ENCODE results near the gene OASL. TPM values are rescaled to one million over a fixed set of nuclear protein-coding genes. Genes with fewer than 3 reads are reported as not detected.
"Not testable (repeated sequence)": the region's sequence is repeated elsewhere in the genome, so short reads cannot be mapped to it uniquely, and the experiment has no call there.

The OASL gene, protein sequence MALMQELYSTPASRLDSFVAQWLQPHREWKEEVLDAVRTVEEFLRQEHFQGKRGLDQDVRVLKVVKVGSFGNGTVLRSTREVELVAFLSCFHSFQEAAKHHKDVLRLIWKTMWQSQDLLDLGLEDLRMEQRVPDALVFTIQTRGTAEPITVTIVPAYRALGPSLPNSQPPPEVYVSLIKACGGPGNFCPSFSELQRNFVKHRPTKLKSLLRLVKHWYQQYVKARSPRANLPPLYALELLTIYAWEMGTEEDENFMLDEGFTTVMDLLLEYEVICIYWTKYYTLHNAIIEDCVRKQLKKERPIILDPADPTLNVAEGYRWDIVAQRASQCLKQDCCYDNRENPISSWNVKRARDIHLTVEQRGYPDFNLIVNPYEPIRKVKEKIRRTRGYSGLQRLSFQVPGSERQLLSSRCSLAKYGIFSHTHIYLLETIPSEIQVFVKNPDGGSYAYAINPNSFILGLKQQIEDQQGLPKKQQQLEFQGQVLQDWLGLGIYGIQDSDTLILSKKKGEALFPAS
- 0.68 and 1.2 TPM in 2 replicates for total RNA-seq
- polyA plus RNA-seq (2012) = 0.19 TPM

DNA sequence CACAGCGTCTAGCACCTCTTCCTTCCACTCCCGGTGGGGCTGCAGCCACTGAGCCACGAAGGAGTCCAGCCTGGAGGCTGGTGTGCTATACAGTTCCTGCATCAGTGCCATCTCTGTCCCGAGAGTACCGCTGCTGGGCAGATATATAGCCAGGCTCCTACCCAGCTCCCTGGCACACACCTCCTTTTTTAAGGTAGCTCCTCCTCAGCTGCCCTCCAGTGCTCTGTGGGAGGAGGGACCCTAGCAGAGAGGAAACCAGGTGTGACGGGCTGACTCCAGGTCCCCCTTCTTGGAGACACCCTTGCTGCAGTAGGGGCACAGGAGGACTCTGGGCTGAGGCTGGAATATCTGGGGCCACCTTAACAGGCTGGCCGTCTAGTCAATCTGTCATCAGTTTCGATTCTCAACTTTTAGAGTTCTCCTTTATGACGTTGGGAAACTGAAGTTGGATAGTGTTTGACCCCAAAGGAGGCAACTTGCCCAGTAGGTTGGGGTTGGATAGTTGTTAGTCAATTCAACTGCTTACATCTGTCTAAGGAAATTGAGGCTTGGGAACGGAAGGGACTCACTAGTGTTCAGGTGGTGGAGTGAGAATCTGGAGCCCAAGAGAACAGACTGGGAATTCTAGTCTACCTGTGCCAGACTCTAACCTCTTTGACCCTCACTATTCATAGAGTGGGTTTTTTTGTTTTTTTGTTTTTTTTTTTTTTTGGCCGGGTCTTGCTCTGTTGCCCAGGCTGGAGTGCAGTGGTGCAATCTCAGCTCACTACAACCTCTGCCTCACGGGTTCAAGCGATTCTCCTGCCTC lies at the start of gene OASL:
Gene OASL (minus strand): TSS at position 386 of the 808 bp plus-strand sequence. CDS start 275 bp downstream, at position 111.
- DNase-seq (ENCODE audit: low read depth) = peak; percentile 17

DNA sequence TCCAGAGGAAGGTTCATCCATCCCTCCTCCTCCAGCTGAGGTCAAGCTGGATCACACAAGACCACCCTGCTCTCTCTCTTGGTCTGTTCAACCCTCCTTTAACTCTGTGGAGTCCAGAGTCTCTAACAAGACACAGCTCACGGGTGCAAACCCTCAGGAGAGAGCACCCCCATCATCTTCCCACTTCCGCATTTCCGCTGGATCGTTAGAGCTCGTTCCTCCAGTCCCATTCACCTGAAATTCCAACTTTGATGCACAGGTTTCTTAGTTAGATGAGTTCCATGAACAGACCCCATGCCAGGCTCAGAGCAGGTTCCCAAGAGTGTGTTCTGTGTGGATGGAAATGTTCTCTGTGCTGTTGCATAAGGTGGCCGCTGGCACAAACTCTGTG lies 49.1 kb upstream of the OASL start:
- DNase-seq (ENCODE audit: low read depth) = no peak

DNA sequence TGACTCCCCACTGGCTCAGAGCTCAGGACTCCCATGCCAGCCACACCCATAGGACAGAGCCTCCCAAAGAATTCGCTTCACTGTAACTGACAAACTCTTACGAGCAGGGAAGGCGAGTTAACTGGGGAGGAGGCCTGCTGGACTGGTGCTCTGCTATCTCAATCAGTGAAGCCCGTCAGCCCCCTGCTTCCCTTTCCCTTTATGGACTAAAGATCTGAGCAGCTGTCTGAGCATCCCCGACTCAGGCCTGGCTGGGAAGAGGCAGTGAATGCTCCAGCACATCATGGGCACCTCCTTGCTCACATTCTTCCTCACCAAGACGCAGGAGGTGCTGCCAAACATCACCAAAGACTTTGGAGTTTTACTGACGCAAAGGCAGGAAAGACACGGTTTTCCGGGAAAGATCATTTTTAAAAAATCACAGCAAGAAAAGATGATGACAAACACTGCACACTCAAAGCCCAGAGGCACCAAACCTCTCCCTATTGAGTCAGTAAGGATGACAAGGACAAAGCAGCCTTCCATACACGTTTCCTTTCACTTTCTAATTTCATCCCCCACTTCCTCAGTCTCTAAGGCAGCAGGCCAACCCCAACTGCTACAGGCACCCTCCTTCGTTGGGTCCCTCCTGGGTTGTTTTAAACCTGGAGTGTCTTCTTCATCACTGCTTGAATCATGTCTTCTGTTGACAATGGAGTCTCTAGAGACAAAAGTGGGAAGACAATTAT lies 48.6 kb upstream of the OASL start:
- no peak for DNase-seq (ENCODE audit: low read depth)

DNA sequence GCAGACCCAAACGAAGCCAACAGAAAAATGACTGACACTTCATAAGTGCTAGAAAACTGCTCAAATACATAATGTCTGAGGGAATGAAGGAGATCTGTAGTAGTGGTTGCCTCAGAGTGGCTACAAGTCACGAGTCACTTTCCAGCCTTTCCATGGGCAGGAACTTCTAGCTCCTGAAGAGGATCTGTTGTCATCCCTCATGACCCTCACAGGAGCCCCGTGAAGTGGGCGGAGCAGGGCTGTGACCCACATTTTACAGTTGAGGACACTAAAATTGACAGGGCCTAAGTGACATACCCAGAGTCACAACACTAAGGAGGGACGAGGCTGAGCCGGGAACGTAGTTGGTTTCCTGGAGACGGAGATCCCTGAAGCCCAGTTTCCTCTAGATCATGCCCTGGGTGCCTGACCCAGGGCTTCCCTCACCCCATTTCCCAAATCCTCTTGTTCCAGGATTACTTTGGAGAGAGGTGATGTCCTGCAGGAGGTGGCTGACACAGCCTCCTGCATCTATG lies 47.8 kb upstream of the OASL start:
- no peak for DNase-seq (ENCODE audit: low read depth)

DNA sequence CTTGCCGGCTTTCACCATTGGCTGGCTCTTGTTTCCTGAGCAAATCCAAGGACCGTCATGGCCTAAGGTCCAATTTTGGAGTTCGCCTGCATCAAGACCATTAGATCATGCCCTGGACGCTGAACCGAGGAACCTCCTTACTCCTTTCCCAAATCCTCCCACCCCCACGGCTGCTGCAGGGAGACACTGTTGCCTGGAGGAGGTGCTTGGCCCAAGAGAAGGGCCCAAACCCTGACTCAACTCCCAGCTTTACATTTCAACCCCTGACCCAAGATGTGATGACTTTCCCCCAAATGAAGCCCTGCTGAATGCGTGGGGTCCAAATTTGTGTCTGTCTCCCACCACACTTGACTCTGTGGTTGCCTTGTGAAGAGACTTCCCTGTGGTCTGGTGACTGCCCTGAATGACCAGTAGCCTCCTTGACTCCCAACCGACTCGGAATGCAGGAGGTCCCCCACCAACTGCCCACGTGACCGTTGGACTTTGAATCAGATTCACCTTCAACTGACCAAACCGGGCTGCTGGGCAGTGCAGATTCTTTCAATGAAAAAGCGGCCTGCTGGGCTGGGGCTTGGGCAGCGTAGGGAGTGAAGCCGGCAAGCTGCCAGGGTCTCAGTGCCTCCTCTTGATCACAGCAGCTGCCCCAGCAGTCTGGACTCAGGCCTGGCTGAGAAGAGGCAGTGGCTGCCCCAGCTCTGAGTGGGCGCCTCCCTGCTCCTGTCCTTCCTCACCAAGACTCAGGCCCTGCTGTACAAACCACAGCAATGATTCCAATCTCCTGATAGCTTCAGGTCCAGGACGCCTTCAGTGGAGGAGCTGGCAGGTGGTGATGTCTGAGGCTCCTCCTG lies 46.7 kb upstream of the OASL start:
- peak; percentile 32 for DNase-seq (ENCODE audit: low read depth)

DNA sequence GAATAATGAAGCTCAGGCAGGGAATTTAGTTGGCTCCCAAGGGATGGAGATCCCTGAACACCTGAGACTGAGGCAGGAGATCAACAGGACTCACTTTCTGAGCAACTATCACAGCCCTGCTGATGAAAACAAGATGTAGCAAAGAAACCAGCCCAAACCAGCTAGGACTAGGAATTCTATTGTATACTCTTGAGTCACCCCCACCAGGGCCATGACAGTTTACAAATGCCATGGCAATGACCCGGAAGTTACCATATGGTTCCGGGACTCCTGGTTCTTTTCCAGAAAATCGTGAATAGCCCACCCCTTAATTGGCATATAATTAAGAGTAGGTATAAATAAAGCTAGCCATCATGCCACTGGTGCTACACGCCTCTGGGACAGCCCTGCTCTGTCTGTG lies 46.0 kb upstream of the OASL start:
- no peak for DNase-seq (ENCODE audit: low read depth)

DNA sequence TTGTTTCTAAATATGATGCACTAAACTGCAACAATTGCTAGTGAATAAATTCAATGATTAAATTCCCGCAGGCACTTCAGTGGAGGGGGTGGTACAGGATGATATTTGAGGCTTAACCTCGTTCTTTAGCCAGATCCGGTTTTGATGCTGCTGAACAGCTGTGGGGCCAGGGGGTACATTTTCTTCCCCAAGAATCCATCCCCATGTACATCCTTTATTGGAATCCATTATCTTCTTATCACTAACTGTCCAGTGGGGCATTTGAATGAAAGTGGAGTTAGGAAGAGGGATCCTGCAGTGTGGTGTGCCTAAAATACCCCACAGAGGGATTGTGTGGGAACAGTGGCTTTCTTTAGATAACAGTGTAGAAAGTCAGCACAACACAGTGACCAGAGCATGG lies 45.2 kb upstream of the OASL start:
- peak; percentile 15 for DNase-seq (ENCODE audit: low read depth)

DNA sequence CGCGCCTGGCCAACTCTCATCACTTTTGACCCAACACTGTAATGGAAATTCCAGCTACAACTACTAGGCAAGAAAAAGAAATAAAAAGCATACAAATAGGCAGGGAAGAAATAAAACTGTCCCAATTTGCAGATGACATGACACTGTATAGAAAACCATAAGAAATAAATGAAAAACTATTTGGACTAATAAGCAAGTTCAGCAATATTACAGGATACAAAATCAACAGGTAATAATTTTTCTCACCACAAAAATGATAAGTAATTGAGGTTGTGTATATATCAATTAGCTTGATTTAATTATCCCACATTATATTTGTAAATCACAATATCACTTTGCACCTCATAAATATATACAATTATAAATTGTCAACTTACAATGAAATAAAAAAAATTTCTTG lies 41.9 kb upstream of the OASL start:
- no peak for DNase-seq (ENCODE audit: low read depth)

DNA sequence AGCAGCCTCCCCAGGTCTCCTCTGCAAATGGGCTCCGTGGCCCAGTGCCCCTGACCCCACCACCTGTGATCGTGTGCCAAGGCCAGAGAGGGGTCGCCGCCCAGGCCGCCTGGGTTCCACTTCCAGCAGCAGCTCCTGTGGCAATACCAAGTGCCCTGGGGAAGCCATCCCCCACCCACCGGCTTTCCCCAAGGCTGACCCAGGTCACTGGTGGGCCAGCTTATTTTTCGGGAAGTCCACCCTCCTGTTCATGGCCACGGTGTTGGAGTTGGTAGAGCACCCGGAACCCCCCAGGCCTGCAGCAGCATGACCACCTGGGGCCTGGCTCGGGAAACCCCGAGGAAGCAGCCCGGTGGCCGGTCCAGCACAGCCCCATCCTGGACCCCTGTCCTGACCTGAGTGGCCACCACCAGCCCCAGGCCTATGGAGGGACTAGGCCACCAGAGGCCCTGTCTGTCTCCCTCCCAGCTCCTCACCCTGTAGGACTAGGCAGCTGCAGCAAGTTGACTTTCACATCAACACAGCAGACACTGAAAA lies 40.8 kb upstream of the OASL start:
- no peak for DNase-seq (ENCODE audit: low read depth)

DNA sequence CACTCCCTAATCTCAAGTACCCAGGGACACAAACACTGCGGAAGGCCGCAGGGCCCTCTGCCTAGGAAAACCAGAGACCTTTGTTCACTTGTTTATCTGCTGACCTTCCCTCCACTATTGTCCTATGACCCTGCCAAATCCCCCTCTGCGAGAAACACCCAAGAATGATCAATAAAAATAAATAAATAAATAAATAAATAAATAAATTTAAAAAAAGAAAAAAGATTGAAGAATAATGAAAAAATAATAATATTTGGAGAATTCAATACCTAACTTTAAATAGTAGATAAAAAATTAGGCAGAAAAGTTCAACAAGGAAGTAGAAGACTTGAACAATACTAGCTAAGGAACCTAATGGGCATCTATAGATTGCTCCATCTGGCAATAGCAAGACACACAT lies 38.4 kb upstream of the OASL start:
- not testable (repeated sequence) for DNase-seq (ENCODE audit: low read depth)

DNA sequence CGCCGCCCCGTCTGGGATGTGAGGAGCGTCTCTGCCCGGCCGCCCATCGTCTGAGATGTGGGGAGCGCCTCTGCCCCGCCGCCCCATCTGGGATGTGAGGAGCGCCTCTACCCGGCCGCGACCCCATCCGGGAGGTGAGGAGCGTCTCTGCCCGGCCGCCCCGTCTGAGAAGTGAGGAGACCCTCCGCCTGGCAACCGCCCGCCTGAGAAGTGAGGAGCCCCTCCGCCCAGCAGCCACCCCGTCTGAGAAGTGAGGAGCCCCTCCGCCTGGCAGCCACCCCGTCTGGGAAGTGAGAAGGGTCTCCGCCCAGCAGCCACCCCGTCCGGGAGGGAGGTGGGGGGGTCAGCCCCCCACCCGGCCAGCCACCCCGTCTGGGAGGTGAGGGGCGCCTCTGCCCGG lies 36.9 kb upstream of the OASL start:
- DNase-seq (ENCODE audit: low read depth) = not testable (repeated sequence)

DNA sequence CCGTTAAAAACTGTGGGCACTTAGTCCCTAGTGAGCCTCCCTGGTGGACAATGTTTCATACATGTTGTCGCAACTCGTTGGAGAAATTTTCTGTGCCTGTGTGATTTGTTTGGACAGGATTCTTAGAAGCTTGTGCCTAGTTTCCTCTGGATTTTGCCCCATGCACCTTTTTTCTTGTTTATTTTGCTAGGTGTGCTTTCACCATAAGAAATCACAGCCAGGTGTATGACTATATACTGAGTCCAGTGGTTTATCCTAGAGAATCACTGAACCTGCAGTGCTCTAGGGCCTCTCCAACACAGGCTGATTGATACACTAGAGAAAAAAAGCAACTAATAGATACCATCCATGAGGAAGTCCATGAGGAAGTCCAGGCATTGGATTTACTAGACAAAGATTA lies 33.1 kb upstream of the OASL start:
- DNase-seq (ENCODE audit: low read depth) = no peak

DNA sequence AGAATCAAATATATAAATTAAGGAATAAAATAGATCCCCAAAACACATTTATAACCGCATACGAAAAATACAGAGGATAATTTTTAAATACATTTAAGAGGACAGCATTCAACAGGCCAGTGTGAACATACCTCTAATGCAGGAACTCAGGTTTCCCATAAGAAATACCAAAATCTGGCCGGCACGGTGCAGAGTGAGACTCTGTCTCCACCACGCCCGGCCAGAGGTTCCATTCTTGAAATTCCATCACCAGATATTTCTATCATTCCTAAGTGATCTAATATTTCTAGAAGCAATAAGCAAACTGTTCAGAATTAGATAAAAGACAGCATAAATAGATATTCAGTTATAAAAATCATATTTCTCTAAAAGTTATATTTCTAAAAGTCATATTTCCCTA lies 30.2 kb upstream of the OASL start:
- DNase-seq (ENCODE audit: low read depth) = no peak

DNA sequence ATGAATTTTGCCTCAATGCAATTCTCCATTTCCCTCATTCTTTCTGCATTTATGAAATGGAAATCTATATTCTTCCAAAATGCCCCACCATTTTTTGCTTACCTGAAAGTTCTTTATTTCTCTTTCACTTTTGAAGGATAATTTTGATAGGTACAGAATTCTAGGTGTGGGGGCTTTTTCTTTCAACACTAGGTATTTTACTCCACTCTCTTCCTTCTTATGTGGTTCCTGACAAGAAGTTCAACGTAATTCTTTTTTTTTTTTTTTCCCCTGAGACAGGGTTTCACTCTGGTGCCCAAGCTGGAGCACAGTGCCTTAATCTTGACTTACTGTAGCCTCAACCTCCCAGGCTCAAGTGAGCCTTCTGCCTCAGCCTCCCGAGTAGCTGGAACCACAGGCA lies 26.3 kb upstream of the OASL start:
- DNase-seq (ENCODE audit: low read depth) = no peak

DNA sequence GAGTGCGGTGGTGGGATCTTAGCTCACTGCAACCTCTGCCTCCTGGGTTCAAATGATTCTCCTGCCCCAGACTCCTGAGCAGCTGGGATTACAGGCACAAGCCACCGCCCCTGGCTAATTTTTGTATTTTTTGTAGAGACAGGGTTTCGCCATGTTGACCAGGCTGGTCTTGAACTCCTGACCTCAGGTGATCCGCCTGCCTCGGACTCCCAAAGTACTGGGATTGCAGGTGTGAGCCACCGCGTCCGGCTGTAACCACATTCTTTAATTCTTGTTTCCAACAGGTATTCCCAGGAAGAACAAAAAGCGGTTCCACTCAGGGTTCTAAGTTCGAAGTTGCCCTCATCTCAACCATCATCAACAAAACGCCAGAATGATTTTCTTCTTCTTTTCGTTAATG lies 25.5 kb upstream of the OASL start:
- not testable (repeated sequence) for DNase-seq (ENCODE audit: low read depth)

DNA sequence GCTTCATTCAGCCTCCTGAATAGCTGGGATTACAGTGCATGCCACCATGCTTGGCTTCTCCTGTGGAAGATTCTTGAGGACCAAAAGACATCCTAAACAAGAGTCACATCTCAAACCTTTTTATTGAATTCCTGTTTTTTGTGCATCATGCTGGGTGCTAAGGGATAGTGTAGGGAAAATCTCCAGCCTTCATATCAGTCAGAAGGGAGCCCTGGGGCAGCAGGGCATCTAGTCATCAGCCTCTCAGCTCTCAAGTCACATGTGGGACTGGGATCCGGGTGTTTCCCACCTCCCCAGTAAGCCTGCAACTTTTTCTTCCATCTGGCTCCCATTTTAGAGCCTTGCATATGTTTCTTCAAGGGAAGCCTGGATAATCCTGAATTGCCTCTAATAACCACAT lies 25.1 kb upstream of the OASL start:
- DNase-seq (ENCODE audit: low read depth) = no peak

DNA sequence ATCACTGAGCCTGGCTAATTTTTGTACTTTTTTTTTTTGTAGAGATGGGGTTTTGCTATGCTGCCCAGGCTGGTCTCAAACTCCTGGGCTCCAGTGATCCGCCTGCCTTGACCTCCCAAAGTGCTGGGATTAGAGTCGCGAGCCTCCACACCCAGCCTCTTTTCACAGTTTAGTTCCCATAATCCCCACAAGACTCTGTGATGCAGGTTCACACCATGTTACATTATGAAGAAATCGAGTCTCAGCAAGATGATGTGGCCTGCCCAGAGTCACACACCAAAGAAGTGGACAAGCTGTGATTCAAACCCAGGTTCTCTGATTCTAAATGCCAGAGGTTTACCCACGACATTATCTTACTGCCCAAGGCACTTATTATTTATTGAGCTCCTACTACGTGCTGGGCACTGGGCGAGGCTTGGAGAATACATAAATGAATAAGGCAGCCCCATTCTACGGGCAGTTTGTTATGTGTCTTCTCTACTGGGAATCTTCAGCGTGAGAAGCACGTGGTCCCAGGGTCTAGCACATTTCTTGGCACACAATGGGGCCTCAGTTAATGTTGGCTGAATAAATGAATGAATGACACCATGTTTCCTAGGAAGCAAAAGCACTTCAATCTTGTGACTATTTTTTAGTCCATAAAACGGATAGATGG lies 23.5 kb upstream of the OASL start:
- DNase-seq (ENCODE audit: low read depth) = no peak

DNA sequence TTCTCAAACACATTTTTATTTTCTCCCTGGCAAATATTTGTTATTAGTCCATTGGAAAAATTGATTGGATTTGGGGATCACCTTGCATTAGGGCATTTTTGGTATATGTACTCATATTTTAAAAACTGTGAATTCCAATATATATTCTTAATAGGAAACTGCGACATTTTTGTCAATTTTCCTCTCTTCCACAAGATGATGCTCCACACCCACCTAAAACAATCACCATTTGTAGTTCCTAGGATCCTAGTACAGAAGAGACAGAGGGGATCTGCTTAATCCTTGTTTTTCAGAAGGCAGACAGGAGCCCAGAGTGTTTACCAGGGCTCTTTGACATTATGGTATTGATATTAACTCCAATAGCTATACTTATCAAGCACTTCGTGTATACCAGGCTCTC lies 22.8 kb upstream of the OASL start:
- peak; percentile 21 for DNase-seq (ENCODE audit: low read depth)

DNA sequence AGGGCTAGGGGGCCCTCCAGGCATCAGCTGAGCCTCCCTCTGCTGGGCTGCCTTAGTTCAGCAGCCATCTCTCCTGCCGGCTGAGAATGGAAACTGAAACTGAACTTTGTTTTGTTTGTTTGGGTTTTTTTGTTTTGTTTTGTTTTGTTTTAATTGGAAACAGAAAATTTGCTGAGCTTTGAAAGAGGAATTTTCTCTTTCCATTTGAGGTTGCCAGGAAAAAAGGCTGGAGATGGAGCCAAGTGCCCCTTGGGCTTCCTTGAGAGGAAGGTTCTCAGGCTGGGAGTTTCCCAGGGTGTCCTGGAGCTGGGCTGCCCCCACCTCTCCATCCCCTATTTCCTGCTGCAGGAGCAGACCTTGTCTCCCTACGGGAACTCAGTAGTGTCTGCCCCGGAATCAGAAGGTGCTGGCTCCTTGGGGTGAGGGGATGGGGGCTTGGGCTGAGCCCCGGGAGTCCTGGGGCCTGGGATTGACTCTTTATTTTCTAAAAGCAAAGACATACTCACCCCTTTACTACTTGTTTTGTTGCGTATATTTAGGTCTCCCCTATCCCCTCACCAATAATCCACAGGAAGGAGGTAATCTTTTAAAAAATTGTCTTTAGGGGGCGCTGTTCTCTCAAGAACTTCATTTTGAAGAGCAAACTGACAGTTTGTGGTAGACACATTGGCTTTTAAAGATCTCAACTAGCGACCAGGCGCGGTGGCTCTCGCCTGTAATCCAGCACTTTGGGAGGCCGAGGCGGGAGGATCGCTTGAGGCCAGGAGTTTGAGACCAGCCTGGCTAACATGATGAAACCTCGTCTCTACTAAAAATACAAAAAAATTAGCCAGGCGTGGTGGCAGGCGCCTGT lies 21.3 kb upstream of the OASL start:
- DNase-seq (ENCODE audit: low read depth) = peak; percentile 53
